ENCODE results near the gene GRAP2. TPM values are rescaled to one million over a fixed set of nuclear protein-coding genes. Genes with fewer than 3 reads are reported as not detected.
A peak's percentile ranks its signal among the peaks of the same experiment; 100 is the strongest.

GRAP2 gene
- total and polyA plus RNA-seq, 9 of the 15 experiments (the other 6 are each of a cell fraction or from before 2014, with no cell fraction given): 4.8 to 88.7 (median 60.4) TPM

GRCh38 chr22:39920134-39920743 is 19.4 kb downstream of the GRAP2 start (continued):
- TF ChIP-seq ZNF175 (CRISPR knock-in tag; IDR thresholded peaks at IDR 0.05; ENCODE audit: low read depth): peak; percentile 41; the same call in 1 of the 2 replicates
- TF ChIP-seq LCOR (CRISPR knock-in tag; IDR thresholded peaks at IDR 0.05): 0 out of 2 replicates have a peak, but pooled peaks have one; percentile 32
- peak; percentile 58 to 89; a peak in 3 of 4 replicates for TF ChIP-seq TBL1XR1 (IDR thresholded peaks at IDR 0.05; ENCODE audit: low read length in 2 of 2)
- peak; percentile 96 for TF ChIP-seq SMARCA4 (IDR thresholded peaks at IDR 0.05)
- peak; percentile 50; the same call in 1 of the 2 replicates for TF ChIP-seq ADNP (tag; IDR thresholded peaks at IDR 0.05)
- TF ChIP-seq NCOR1 (IDR thresholded peaks at IDR 0.05): peak; percentile 91
- no peak for TF ChIP-seq CSDE1 (IDR thresholded peaks at IDR 0.05)
- TF ChIP-seq SOX6 (IDR thresholded peaks at IDR 0.05): peak; percentile 91
- peak; percentile 96 for TF ChIP-seq JUND (IDR thresholded peaks at IDR 0.05; ENCODE audit: borderline replicate concordance, low read depth, low read length)
- TF ChIP-seq JUND (tag; IDR thresholded peaks at IDR 0.05; ENCODE audit: borderline replicate concordance, low read depth, low read length): peak; percentile 94; the same call in 2 of the 3 replicates
- TF ChIP-seq, protein P1, sequence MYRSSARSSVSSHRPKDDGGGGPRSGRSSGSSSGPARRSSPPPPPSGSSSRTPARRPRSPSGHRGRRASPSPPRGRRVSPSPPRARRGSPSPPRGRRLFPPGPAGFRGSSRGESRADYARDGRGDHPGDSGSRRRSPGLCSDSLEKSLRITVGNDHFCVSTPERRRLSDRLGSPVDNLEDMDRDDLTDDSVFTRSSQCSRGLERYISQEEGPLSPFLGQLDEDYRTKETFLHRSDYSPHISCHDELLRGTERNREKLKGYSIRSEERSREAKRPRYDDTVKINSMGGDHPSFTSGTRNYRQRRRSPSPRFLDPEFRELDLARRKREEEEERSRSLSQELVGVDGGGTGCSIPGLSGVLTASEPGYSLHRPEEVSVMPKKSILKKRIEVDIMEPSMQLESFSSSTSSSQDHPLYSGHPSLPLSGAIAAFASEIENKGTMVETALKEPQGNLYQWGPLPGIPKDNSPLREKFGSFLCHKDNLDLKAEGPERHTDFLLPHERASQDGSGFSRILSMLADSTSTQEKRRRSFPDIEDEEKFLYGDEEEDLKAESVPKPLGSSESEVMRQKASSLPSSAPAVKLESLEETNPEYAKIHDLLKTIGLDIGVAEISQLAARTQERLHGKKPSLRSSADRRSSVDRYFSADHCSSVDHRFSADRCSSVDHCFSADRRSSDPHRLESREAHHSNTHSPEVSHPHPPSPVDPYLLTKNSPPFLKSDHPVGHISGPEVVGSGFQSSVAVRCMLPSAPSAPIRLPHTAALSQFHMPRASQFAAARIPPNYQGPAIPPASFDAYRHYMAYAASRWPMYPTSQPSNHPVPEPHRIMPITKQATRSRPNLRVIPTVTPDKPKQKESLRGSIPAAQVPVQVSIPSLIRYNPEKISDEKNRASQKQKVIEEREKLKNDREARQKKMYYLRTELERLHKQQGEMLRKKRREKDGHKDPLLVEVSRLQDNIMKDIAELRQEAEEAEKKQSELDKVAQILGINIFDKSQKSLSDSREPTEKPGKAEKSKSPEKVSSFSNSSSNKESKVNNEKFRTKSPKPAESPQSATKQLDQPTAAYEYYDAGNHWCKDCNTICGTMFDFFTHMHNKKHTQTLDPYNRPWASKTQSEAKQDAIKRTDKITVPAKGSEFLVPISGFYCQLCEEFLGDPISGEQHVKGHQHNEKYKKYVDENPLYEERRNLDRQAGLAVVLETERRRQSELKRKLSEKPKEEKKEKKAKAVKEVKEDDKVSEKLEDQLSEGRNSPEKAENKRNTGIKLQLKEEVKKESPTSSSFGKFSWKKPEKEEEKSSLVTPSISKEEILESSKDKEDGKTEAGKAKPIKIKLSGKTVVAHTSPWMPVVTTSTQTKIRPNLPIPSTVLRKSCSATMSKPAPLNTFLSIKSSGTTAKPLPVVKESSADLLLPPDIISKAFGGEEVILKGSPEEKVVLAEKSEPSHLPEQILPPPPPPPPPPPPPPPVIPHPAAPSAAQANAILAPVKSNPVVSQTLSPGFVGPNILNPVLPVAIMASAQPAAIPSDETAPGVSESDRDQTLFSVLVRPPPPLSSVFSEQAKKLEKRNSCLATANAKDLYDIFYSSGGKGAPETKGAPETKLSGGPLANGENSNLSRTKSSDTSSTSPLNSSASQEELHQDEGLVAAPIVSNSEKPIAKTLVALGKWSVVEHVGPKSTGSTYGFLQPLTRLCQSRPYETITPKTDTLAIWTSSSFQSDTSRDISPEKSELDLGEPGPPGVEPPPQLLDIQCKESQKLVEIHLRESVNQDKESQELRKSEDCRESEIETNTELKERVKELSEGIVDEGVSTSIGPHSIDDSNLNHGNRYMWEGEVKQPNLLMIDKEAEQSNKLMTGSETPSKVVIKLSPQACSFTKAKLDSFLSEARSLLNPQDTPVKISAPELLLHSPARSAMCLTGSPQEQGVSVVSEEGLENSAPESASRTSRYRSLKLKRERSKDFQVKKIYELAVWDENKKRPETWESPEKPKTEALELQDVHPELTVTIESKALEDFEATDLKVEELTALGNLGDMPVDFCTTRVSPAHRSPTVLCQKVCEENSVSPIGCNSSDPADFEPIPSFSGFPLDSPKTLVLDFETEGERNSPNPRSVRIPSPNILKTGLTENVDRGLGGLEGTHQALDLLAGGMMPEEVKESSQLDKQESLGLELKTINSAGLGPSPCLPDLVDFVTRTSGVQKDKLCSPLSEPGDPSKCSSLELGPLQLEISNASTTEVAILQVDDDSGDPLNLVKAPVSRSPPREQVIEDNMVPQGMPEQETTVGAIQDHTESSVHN (IDR thresholded peaks at IDR 0.05; ENCODE audit: borderline replicate concordance in 1 of 2, low read depth in 1 of 2): 0 out of 4 replicates have a peak, but pooled peaks of 1 of the 2 experiments have one; percentile 31
- TF ChIP-seq CXXC5 (CRISPR knock-in tag; IDR thresholded peaks at IDR 0.05): peak; percentile 70
- TF ChIP-seq MECOM (CRISPR knock-in tag; IDR thresholded peaks at IDR 0.05): peak; percentile 92
- no peak for TF ChIP-seq GABPB1 (CRISPR knock-in tag; IDR thresholded peaks at IDR 0.05)
- no peak for TF ChIP-seq ZNF436 (CRISPR knock-in tag; IDR thresholded peaks at IDR 0.05)
- TF ChIP-seq PTRF (tag; IDR thresholded peaks at IDR 0.05): 0 out of 2 replicates have a peak, but pooled peaks have one; percentile 21
- peak; percentile 92; the same call in 1 of the 2 replicates for TF ChIP-seq GATAD2A (IDR thresholded peaks at IDR 0.05)
- peak; percentile 42; the same call in 1 of the 2 replicates for TF ChIP-seq BHLHE40 (IDR thresholded peaks at IDR 0.05; ENCODE audit: low read length)
- peak; percentile 59; the same call in 1 of the 2 replicates for TF ChIP-seq NFIC (IDR thresholded peaks at IDR 0.05)
- no peak for TF ChIP-seq FOXJ2 (tag; IDR thresholded peaks at IDR 0.05)
- no peak for TF ChIP-seq NCOA6 (IDR thresholded peaks at IDR 0.05)
- no peak for TF ChIP-seq DACH1 (IDR thresholded peaks at IDR 0.05; ENCODE audit: partially characterized antibody)
- TF ChIP-seq EP300 (IDR thresholded peaks at IDR 0.05; ENCODE audit: low read length): peak; percentile 99
- TF ChIP-seq SMARCC2 (IDR thresholded peaks at IDR 0.05; ENCODE audit: low read depth): peak; percentile 85

Measured in K562 (cell line).